Amygdala (tissue), 56 donors: Measurements from ENCODE around the gene INO80.
"Not testable (repeated sequence)": the region's sequence is repeated elsewhere in the genome, so short reads cannot be mapped to it uniquely, and the experiment has no call there.

Source experiments
- DNase-seq, 56 donors: peaks; one replicate each; lab custom pipeline; 2025; lab: John Stamatoyannopoulos, UW

The INO80 gene

DNA sequence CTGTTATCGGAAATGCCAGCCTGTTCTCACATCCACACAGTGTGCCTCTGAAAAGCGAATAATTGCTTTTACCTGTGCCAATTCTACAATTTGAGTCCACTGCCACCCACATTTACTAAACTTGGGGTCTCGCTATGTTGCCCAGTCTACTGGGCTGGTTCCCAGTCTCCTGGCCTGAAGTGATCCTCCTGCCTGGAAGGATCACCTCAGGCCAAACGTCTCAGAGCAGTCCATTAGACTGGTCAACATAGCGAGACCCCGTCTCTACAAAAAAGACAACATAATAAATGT lies 827 bp upstream of the INO80 start:
- DNase-seq = peak in 1 of 56 donors; percentile 29

DNA sequence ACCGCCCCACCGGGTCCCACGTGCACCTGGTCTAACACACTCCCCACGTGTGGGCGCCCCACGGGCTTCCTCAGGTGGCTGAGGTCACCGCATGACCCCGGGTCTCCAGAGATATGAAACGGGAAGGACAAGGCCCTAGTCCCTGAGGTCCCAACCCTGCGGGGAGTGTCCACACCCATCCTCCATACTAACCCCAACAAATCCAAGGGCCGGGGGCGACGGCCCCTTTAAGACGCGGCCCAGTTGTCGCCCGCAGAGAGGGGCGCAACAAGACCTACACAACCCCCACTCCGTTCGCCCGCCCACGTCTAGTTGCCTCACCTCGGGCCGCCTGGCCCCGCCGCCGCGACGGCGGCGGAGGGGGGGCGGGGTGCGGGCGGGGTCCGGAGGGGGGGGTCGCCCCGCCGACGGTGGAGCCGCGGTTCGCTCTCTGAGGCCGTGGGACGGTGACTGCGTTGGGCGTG lies 396 bp downstream of the INO80 start:
- DNase-seq = peak in 43 of 56 donors; percentile 5 to 73 (median 49)

DNA sequence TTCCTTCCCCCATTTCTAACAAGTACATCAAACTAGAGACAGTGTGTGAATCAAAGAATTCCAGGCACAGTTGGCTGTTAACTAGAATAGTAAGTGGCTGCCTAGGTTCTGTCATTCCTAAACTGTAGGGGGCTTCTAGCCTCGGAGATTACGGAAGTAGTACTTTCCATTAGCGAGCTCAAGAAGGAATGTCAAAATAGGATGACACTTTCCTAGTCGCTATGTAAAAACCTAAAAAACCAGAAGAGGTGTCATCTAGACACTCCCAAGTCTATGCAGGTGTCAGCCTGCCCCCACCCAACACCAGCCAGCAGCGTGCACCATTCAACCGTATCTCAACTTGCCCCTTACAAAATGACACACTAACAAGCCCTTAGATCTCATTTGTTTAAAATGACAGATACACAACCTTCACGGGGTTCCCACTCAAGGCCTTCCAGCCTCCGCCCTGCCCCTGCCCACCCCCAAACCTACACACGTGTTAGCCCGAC lies 874 bp downstream of the INO80 start:
- DNase-seq = peak in 1 of 56 donors; percentile 43

DNA sequence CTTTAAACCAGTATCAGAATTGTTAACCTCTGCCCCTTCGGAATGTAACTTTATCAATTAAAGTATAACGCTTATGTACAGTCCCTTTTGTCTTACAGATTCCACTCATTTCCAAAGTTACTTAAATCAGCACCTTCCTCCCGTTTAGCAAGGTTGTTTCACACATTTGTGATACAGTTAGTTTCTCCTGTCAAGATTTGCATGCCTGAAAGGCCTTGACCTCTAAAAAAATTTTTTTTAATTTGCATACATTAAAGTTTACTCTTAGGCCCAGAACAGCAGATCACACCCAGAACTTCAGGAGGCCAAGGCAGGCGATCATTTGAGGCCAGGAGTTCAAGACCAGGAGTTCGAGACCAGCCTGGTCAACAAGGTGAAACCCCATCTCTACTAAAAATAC lies 9.1 kb downstream of the INO80 start:
- no peak for DNase-seq

DNA sequence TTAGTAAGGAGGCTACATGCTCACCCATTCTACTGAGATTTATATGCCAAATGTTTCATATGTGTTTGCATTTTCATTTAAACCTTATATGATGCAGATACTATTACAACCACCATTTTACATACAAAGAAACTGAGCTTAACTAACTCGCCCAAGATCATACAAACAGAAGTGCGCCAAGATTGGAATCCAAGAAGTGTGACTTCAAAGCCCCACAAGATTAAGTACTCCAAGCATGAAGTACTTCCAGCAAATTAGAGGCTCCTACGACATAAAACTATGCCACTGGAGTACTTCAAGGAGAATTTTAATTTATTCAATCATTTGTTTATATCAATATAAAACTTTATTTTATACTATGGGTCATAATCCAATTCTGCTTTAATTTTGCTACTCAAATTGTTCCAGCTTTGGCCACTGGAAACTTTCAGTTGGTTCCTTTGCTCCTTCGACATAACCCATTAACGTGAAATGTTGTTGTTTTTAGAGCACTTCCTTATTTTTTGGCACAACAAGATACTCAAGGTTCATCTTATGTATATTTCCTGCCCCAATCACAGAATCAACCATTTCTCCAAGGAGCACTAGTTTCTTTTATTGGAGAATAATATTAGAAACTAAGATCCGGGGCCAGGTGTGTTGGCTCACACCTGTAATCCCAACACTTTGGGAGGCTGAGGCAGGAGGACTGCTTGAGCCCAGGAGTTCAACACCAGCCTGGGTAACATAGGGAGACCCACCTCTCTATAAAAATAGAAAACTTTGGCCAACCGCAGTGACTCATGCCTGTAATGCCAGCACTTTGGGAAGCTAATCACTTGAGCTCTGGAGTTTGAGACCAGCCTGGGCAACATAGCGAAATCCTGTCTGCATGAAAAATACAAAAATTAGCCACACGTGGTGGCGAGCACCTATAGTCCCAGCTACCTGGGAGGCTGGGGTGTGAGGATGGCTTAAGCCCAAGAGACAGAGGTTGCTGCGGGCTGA lies 10.4 kb downstream of the INO80 start:
- no peak for DNase-seq

DNA sequence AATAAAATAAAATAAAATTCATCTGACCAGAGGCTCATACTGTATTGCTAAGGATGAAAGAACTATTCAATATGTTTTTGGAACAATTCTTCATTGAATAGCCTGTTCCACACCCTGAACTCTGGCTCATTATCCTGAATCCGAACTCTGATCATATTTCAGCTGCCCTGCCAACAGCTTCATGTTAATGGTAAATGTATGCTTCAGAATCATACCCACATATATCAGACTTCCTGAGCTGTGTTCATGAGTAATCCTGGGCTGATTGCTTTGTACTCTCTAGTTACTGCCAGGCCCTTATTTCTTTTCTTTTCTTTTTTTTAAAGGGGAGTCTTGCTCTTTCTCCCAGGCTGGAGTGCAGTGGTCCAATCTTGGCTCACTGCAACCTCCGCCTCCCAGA lies 11.8 kb downstream of the INO80 start:
- no peak for DNase-seq

DNA sequence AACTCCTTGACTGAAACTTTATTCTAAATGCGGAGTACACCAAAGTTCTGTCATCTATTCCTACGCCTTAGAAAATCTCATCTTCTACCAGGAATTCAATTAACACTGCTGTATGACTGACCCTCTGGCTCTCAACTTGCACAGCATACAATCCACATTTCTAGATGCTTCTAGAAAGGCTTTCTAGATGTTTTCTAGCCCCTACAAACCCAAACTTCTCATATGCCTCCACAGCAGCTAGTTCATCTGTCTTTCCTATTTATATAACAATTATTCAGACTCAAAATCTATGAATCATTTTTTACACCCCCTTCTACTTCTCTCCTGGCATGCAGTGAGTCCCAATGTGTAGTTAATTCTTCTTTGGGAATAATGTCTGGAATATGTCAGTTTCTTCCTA lies 13.2 kb downstream of the INO80 start:
- no peak for DNase-seq

DNA sequence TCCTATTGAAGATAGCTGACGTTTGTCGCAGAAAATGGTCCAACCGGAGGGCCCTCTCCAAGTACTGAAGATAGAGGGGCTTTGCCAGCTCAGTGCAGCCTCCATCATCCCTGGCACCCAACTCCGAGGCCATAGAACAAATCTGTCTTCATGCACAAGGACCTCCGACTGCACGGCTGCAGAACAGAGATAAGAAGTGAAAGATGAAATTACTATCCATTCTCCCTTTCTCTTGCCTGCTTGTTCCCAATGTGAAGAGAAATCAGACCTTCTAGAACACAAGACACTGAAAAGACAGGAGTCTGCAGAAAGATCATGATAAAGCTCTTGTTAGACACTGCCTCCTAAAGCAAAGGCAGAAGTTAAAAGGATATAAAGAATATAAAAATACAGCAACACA lies 19.9 kb downstream of the INO80 start:
- no peak for DNase-seq

DNA sequence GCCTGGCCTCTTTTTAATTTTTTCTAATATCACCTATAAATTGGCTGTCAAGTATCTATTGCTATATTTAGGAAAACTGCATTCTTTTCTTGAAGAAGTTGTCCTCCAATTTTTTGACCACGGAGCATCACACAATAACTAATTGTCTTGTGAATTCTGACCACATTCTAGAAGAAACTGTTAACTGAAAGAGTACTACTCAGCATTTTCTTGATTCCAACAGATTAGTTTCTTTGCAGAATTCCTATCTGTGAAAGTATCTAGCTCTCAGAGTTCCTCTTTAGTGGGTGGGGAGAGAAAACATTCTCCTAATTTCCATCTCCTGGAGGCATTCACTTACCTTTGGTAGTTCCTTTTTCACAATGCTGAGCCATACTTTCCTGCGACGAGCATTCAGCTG lies 31.1 kb downstream of the INO80 start:
- no peak for DNase-seq

DNA sequence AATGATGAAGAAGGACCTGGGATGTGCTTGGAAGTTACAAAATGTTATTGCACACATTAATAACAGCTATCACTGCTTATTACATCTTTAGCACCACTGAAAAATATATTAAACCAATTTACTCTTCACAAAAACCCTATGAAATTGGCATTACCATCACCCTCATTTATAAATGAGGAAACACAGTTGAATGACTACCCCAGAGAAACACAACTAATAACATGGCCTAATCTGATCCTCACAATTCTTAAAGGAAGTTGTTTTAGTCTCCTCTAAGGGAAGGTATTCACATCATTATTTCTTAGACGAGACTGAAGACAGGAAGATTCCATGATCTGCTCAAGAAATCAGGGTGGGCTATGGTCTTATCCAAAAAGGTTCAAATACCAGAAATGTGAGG lies 35.9 kb downstream of the INO80 start:
- no peak for DNase-seq

DNA sequence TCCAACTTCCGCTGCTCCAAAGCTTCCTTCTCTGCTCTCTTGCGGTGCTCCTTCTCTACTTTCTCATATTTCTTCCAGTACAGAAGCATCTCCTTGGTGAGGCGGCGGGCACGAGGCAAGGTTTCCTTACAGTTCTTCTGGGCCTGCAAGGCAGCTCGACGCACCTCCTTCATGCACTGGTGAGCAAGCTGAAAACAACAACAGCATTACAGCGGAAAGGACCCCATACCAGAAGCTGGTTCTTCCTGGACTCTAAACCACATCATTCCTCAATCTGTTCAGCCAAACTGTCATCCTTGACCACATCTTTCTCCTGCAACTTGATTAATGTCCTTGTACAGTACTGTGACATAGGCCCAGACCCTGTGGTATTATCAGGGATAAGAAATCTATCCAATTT lies 36.4 kb downstream of the INO80 start:
- no peak for DNase-seq

DNA sequence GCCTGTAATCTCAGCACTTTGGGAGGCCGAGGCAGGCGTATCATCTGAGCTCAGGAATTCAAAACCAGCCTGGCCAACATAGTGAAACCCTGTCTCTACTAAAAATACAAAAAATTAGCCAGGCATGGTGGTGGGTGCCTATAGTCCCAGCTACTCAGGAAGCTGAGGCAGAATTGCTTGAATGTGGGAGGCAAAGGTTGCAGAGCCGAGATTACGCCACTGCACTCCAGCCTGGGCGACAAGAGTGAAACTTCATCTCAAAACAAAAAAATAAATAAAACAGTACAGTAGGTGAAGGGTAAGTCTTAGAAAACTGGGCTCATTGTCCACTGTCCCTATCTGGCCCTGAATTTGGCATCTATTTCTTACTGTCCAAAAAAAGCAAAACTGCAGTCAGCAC lies 37.2 kb downstream of the INO80 start:
- DNase-seq = not testable (repeated sequence)

DNA sequence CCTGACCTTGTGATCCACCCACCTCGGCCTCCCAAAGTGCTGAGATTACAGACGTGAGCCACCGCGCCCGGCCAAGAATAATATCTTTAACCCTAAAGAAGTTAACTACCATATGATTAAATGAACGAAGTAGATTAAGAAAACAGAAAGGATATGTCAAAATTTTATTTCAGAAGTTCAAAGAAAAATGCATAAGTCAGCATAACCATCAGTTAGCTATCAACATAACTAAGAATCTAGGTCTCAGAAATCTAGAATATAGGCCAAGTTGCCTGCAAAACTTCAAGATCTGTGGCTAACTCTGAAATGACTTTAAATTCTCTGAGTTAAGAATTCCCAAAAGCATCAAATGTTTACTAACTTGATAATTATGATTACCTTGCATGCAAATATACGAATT lies 38.0 kb downstream of the INO80 start:
- DNase-seq = no peak

DNA sequence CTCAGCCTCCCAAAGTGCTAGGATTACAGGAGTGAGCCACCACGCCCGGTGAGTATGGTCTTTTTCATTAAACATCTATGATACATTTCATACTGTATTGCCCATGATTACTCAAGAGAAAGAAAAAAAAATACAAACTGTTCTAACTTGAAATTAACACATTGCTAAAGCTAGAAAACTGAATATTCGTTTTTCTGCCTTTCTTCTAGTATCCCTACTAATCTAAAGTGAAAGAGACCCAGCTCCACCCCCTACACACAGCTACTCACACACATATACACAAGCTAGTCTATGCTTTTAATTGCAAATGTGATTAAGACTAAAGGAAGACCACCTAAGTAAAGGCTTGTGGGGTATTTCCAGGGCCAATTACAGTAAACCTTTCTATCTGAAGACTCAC lies 43.1 kb downstream of the INO80 start:
- no peak for DNase-seq

DNA sequence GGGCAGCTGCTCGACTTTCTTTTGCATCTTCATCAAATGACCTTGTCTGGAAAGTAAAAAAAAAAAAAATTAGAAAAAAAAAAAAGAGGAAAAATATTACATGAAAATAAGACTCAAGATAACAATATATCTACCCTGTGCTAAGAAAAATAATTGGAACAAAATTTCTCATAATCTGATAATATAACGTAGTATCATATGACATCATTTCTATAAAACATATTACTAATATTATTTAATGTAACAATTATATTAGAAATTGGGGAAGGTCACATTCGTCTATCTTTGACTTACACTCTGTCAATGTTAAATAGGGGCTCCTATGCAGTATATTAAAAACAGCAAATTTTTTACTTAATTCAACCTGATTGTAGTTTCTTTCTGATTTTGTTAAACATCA lies 44.1 kb downstream of the INO80 start:
- DNase-seq = no peak

DNA sequence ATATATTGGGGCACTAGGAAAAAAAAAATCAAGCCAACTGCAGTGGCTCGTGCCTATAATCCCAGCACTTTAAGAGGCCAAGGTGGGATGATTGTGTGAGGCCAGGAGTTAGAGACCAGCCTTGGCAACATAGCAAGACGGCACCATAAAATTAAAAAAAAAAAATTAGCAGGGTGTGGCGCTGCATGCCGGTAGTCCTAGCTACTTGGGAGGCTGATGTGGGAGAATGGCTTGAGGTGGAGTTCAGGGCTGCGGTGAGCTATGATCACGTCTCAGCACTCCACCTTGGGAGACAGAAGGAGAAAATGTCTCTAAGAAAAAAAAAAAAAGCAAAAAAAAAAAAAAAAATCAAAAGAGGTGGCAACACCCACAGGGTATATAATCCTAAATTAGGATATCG lies 49.6 kb downstream of the INO80 start:
- DNase-seq = no peak

DNA sequence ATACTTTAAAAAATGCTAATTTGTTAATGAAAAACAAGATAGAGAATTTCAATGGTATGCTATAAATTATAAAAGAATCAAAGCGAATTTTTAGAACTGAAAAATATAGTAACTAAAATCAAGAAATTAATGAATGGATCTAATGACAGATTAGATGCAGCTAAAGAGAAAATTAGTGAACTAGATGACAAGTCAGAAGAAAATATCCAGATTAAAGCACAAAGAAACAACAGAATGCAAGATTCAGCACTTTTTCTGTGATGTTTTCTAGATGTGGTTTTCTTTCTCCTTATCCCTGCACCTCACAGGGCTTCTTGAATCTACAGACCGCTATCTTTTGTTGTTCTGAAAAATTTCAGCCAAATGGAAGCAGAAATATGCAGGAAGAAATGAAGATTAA lies 54.4 kb downstream of the INO80 start:
- DNase-seq = no peak

DNA sequence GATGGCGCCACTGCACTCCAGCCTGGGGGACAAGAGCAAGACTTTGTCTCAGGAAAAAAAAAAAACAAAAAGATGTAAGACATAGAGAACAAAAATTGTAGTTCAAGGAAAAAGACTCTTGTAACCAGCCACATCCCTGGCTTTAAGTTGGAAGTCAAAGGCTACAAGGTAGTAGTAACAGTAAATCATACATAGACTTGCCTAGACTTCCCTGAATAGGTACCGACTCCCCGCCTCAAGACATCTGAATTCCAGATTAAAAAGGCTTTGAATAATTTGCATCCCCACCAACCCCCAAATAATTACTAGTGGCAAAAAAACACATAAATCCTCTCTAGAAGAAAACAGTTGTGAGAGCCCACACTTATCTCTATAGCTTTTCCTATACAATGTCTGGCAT lies 55.6 kb downstream of the INO80 start:
- DNase-seq = no peak

DNA sequence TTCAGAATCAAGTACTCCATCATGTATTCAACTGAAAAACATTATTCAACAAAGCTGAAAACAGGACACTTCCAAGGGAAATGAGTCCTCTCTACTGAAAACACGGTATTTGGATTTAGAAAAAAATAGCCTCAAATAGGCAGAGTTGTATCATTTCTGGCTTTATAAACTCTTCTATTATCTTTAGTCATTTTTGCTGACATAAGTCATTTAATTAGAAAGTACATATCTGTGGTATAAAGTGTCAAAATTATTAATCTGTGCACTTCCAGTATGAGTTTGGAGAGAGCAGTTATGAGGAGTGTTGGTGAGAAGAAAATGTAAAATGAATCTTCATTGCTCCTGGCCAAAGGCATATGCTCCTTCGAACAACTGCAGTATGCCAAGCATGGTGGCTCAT lies 59.3 kb downstream of the INO80 start:
- no peak for DNase-seq

DNA sequence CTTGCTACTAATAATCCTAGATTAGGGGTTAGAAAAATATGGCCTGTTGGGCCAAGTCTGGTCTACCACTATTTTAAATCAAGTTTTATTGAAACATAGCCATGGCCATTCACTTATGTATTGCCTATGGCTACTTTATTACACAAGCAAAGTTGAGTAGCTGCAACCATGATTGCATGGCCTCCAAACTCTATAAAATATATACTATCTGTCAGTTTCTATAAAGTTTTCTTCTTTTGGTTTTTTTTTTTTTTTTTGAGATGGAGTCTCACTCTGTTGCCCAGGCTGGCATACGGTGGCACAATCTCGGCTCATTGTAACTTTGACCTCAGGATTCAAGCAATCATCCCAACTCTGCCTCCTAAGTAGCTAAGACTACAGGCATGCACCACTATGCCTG lies 60.4 kb downstream of the INO80 start:
- DNase-seq = no peak

DNA sequence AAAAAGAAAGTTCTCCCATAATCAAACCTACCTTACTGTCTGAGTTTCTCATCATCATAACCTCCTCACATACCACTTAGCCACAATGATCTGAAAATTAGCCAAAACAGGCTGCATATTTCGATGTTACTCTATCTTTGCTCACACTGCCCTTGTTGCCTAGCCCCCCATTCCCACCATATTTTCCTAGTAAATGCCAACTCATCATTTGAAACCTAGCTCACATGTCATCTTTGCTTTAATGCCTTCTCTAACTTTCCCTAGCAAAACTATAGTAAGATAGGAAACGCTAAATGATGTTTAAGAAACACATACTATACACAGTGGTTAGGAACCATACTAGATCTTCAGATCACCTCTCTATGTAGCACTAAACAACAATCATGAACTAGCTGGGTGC lies 64.9 kb downstream of the INO80 start:
- DNase-seq = no peak

DNA sequence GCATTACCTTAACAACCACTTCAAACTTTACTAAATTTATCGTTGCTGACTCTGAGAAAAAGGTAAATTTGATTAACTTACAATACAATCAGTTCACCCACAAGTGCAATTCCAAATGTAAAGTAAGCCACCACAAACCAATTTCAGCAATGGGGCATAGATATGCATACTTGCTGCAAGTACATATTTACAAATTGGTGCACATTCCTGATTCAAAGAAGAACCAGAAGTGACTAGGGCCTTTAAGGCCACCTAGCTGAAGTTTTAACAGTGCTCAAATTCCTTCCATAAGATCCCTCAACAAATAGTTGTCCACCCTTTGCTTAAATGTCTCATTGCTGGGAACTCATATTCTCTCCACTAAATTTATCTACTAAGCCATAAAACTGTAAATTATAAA lies 67.2 kb downstream of the INO80 start:
- DNase-seq = no peak

DNA sequence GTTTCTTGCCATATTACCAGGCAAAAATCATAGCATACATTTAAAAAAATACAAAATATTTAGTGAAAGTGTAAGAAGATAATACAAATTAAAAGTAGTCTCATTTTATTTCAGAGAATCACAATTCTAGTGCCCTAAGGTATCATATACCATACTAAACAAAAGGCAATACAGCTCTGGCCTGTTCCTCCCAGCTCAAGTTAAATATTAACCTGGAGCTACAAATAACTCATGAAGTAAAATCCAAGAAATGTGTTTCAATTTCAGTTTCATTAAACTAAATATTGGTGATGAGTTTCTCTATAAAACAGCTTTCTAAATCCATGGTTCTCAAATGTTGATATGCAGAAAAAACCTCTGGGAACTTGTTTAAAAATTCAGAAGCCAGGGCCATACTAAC lies 67.7 kb downstream of the INO80 start:
- DNase-seq = no peak
